Measurements from ENCODE around the gene AASDHPPT.

Gene AASDHPPT

GRCh38 chr11:106101819-106102218 lies 24.4 kb downstream of the AASDHPPT start:
- no peak overlapping the region for H3K4me3 Mint-ChIP-seq
- H3K36me3 Mint-ChIP-seq (ENCODE audit: low read depth), result peaks cover 23% of the 10 kb centered on the region
- no peak for DNase-seq
- no peaks in the 10 kb centered on the region for H3K9me3 Mint-ChIP-seq
- no peaks in the 10 kb centered on the region for H3K27me3 Mint-ChIP-seq
- no peak overlapping the region for H3K27ac Mint-ChIP-seq
- H3K4me1 Mint-ChIP-seq (ENCODE audit: low read depth), result no peaks in the 10 kb centered on the region

DNA sequence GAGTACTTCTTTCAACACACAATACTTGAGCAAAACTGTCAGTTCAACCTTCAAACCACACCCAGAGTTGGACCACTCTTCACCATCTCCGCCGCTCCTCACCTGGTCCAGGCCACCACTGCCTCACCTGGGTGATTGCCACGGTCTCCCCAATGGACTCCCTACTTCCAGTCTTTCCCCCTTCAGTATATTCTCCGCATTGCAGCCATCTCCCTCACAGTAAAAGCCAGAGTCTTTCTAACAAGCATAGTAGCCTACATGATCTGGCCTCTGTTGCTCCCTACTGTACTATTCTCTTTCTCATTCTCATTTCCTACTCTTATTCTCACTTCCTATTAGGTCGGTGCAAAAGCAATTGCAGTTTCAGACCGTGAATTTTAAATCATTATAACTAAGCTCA lies 28.5 kb downstream of the AASDHPPT start:
- Mint-ChIP-seq H3K4me3 (no peak overlapping the region), H3K9me3 (no peaks in the 10 kb centered on the region), H3K4me1 (ENCODE audit: low read depth) (no peaks in the 10 kb centered on the region), H3K27me3 (peaks cover 7% of the 10 kb centered on the region), H3K27ac (no peak overlapping the region), H3K36me3 (ENCODE audit: low read depth) (no peaks in the 10 kb centered on the region)
- no peak for DNase-seq

GRCh38 chr11:106121570-106122320 lies 44.3 kb downstream of the AASDHPPT start:
- Mint-ChIP-seq H3K4me1 (ENCODE audit: low read depth) (no peaks in the 10 kb centered on the region), H3K27ac (no peak overlapping the region), H3K9me3 (no peaks in the 10 kb centered on the region), H3K27me3 (peaks cover 12% of the 10 kb centered on the region), H3K4me3 (no peak overlapping the region), H3K36me3 (ENCODE audit: low read depth) (no peaks in the 10 kb centered on the region)
- DNase-seq, result no peak

DNA sequence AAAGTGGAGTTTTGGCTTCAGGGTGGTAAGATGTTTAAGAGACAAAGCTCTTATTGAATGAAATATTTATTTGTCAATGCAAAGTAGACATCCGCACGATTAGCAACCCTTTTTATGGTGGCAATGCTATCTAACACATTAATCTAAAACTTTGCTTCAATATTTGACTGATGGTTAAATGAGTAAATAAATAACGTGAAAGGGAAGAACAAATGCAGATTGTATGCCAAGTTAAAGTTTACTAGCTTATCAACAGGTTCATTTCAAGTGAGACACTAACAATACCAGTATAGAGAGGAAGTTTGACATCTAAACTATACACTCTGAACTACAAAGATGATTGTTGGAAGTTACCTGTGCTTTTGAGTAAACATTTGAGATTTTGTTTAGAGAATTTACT lies 50.1 kb downstream of the AASDHPPT start:
- Mint-ChIP-seq H3K27ac (no peak overlapping the region), H3K9me3 (no peaks in the 10 kb centered on the region), H3K4me3 (no peak overlapping the region), H3K36me3 (ENCODE audit: low read depth) (no peaks in the 10 kb centered on the region), H3K27me3 (peaks cover 17% of the 10 kb centered on the region), H3K4me1 (ENCODE audit: low read depth) (no peaks in the 10 kb centered on the region)
- no peak for DNase-seq

DNA sequence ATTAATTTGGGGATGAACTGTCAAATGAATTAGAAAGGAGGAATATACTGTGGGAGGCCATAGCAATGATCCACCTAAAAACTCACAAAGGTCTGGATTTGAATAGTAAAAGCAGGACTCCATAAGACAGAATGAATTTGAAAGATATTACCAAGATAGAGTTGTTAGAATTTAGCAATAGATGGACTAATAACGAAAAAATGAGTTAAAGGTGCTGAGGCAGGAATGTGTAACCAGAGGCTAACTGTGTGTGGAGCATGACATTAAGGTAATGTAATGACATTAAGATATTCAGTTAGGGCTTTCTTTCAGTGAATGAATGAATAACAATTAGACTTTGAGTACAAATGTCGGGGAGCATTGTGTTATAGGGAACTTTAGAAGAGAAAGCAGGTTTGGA lies 51.3 kb downstream of the AASDHPPT start:
- DNase-seq, result no peak
- H3K27me3 Mint-ChIP-seq, result peaks cover 19% of the 10 kb centered on the region
- H3K36me3 Mint-ChIP-seq (ENCODE audit: low read depth), result no peaks in the 10 kb centered on the region
- H3K4me3 Mint-ChIP-seq, result no peak overlapping the region
- no peaks in the 10 kb centered on the region for H3K4me1 Mint-ChIP-seq (ENCODE audit: low read depth)
- H3K27ac Mint-ChIP-seq, result no peak overlapping the region
- no peaks in the 10 kb centered on the region for H3K9me3 Mint-ChIP-seq

DNA sequence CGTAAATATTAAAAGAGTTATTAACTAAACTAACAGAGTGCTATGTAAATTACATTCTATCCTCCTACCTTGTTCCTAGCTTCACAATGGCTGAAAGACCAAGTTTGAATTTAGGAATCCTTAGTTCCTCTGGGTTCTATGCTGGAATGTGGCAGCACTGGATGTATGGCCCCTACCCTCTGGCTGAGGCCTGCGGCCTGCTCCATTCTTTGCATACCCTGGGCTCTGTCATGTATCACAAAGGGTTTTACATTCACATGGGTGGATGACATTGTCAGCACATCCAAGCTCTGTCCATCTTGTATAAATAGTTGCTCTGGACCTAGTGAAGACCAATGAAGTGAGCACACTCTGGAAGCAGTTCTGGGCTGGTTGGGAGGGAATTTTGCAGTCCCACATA lies 54.5 kb downstream of the AASDHPPT start:
- no peaks in the 10 kb centered on the region for H3K36me3 Mint-ChIP-seq (ENCODE audit: low read depth)
- DNase-seq, result no peak
- H3K4me1 Mint-ChIP-seq (ENCODE audit: low read depth), result no peaks in the 10 kb centered on the region
- no peaks in the 10 kb centered on the region for H3K9me3 Mint-ChIP-seq
- no peak overlapping the region for H3K4me3 Mint-ChIP-seq
- H3K27ac Mint-ChIP-seq, result no peak overlapping the region
- H3K27me3 Mint-ChIP-seq, result peaks cover 20% of the 10 kb centered on the region

- Mint-ChIP-seq H3K27ac (no peak overlapping the region), H3K9me3 (no peaks in the 10 kb centered on the region), H3K4me1 (ENCODE audit: low read depth) (no peaks in the 10 kb centered on the region), H3K4me3 (no peak overlapping the region), H3K27me3 (peaks cover 20% of the 10 kb centered on the region), H3K36me3 (ENCODE audit: low read depth) (no peaks in the 10 kb centered on the region)
- no peak for DNase-seq
Measured at GRCh38 chr11:106132582-106133354, 55.3 kb downstream of the AASDHPPT start.

GRCh38 chr11:106133529-106133928 lies 56.1 kb downstream of the AASDHPPT start:
- Mint-ChIP-seq H3K9me3 (no peaks in the 10 kb centered on the region), H3K4me1 (ENCODE audit: low read depth) (no peaks in the 10 kb centered on the region), H3K36me3 (ENCODE audit: low read depth) (no peaks in the 10 kb centered on the region), H3K4me3 (no peak overlapping the region), H3K27me3 (peaks cover 20% of the 10 kb centered on the region), H3K27ac (no peak overlapping the region)
- DNase-seq, result no peak

GRCh38 chr11:106137061-106137460 lies 59.6 kb downstream of the AASDHPPT start:
- H3K4me3 Mint-ChIP-seq, result no peak overlapping the region
- no peaks in the 10 kb centered on the region for H3K9me3 Mint-ChIP-seq

GRCh38 chr11:106137758-106138157 lies 60.3 kb downstream of the AASDHPPT start:
- no peak overlapping the region for H3K4me3 Mint-ChIP-seq
- no peak overlapping the region for H3K27ac Mint-ChIP-seq
- DNase-seq, result no peak
- no peaks in the 10 kb centered on the region for H3K4me1 Mint-ChIP-seq (ENCODE audit: low read depth)
- no peaks in the 10 kb centered on the region for H3K9me3 Mint-ChIP-seq
- peaks cover 19% of the 10 kb centered on the region for H3K27me3 Mint-ChIP-seq
- no peaks in the 10 kb centered on the region for H3K36me3 Mint-ChIP-seq (ENCODE audit: low read depth)

More at GRCh38 chr11:106137061-106137460, 59.6 kb downstream of the AASDHPPT start:
- H3K36me3 Mint-ChIP-seq (ENCODE audit: low read depth), result no peaks in the 10 kb centered on the region
- no peaks in the 10 kb centered on the region for H3K4me1 Mint-ChIP-seq (ENCODE audit: low read depth)
- H3K27ac Mint-ChIP-seq, result no peak overlapping the region
- peaks cover 17% of the 10 kb centered on the region for H3K27me3 Mint-ChIP-seq
- no peak for DNase-seq
